SU-DHL-6 (cell line): ENCODE measurements around the gene TMEM169.

ENCODE experiments used
- H2AFZ ChIP-seq: fragments of 200-600 bp; sonication (generic); 2 replicates; pipeline ENCODE4 v1.6.1; 2014; ENCODE audit warnings: low read depth, mild to moderate bottlenecking, moderate library complexity, mixed read lengths, antibody characterized with exemption, low read length; ENCODE audit not compliant: severe bottlenecking
- H3F3A ChIP-seq: fragments of 200-600 bp; shearing (Covaris generic); 2 replicates; pipeline ENCODE4 v1.6.0; 2016; ENCODE audit warnings: antibody characterized with exemption, mild to moderate bottlenecking; ENCODE audit not compliant: insufficient read depth
- H3K27ac ChIP-seq: fragments of 200-600 bp; sonication (generic); 2 replicates; pipeline ENCODE4 v1.5.1; 2016; ENCODE audit warnings: low read depth, mild to moderate bottlenecking, low read length, moderate library complexity, mixed read lengths
- H3K27me3 ChIP-seq: fragments of 200-600 bp; sonication (generic), shearing (Covaris generic); 2 replicates; pipeline ENCODE4 v1.6.0; 2014; ENCODE audit warnings: mild to moderate bottlenecking, low read length
- H3K36me3 ChIP-seq: fragments of 200-600 bp; sonication (generic); 2 replicates; pipeline ENCODE4 v1.6.1; 2014; ENCODE audit warnings: mild to moderate bottlenecking, low read length, mixed read lengths
- H3K4me2 ChIP-seq: fragments of 300-600, 200-600 bp; shearing (Covaris generic), sonication (generic); 2 replicates; pipeline ENCODE4 v1.6.0; 2014; ENCODE audit warnings: low read length, low read depth, mild to moderate bottlenecking; ENCODE audit not compliant: poor library complexity, severe bottlenecking
- H3K4me3 ChIP-seq: fragments of 200-600 bp; sonication (generic); 2 replicates; pipeline ENCODE4 v1.5.1; 2014; ENCODE audit warnings: antibody characterized with exemption, low read length, mild to moderate bottlenecking, mixed read lengths; ENCODE audit not compliant: insufficient read depth, poor library complexity, severe bottlenecking
- H3K79me2 ChIP-seq: fragments of 200-600 bp; sonication (generic); 2 replicates; pipeline ENCODE4 v1.6.1; 2014; ENCODE audit warnings: mild to moderate bottlenecking, low read length, moderate library complexity; ENCODE audit not compliant: insufficient read depth
- H3K9ac ChIP-seq: fragments of 200-600 bp; sonication (generic); 2 replicates; pipeline ENCODE4 v1.7.0; 2014; ENCODE audit warnings: mild to moderate bottlenecking, low read length
- H3K9me2 ChIP-seq: fragments of 200-600 bp; sonication (generic); replicated peaks from 2 replicates; pipeline ENCODE4 v1.6.1; 2014; ENCODE audit warnings: low read length; ENCODE audit not compliant: insufficient read depth
- H3K9me3 ChIP-seq: fragments of 200-600 bp; sonication (generic); 2 replicates; pipeline ENCODE4 v1.6.1; 2014; ENCODE audit warnings: low read length, mixed read lengths; ENCODE audit not compliant: insufficient read depth
- H4K20me1 ChIP-seq: fragments of 200-600 bp; sonication (generic); 2 replicates; pipeline ENCODE4 v1.6.1; 2014; ENCODE audit warnings: low read depth, mild to moderate bottlenecking, antibody characterized with exemption, low read length, moderate library complexity, mixed read lengths
- EZH2phosphoT487 ChIP-seq: fragments of 200-600 bp; sonication (generic), shearing (Covaris generic); conservative IDR thresholded peaks from 2 replicates; pipeline ENCODE4 v1.6.1; 2018; ENCODE audit warnings: mild to moderate bottlenecking, antibody characterized with exemption, low read length, moderate library complexity, mixed read lengths
- TF ChIP-seq, protein P1 (sequence below): fragments of 200-600 bp; sonication (generic); IDR thresholded peaks from one replicate; pipeline ENCODE4 v1.5.1; 2017; ENCODE audit warnings: antibody characterized with exemption, mild to moderate bottlenecking, low read length, moderate library complexity; ENCODE audit not compliant: insufficient read depth, poor library complexity, severe bottlenecking

The TMEM169 gene

DNA sequence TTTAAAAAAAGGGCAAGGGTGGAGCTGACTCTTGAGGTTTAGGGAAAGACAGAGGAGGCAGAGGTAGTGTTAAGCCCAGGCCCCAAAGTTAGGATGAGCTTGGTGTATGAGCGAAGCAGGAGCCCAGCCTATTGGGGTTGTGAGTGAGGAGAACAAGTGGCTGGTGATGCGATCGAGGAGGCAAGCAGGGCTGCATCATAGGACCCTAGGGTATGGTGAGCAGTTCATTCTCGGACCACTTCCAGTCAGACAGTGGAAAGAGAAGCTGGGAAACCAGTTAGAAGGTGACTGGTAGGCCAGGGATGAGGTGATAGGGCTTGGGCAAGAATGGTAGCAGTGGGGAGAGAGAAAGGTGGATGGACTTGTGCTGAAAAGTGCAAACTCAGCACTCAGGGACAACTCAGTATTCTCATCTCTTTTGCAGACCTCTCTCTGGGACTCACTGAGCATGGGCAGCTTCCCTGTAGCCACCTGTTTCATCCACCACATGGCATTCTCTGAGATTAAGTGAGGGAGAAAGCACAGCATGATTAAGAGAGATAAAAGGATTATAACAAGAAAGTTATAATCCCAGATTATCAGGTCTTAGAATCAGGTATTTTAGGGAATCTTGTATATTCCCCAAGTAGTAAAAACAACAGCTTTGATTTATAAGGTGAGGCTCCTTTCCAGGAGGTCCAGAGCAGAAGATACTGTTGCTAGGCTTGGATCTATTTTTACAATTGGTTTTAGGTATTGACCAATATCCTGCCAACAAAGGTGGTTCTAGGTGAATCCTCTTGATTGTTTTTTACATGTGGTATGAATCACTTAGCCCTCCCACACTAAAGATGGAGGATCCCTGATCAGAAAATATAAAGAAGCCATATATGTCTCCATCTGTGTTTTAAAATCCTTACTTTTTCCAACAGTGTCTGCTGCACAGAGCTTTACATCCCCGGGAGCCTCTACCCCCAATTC is 65.7 kb downstream of the TMEM169 start:
- H3K36me3 ChIP-seq, result peaks cover 62% of the 10 kb centered on the region
- H3F3A ChIP-seq, result no peaks in the 10 kb centered on the region
- peaks cover 28% of the 10 kb centered on the region for H3K79me2 ChIP-seq
- H4K20me1 ChIP-seq, result peaks cover 22% of the 10 kb centered on the region; the same call in 1 of the 2 replicates
- no peak for TF ChIP-seq EZH2phosphoT487
- TF ChIP-seq, protein P1, sequence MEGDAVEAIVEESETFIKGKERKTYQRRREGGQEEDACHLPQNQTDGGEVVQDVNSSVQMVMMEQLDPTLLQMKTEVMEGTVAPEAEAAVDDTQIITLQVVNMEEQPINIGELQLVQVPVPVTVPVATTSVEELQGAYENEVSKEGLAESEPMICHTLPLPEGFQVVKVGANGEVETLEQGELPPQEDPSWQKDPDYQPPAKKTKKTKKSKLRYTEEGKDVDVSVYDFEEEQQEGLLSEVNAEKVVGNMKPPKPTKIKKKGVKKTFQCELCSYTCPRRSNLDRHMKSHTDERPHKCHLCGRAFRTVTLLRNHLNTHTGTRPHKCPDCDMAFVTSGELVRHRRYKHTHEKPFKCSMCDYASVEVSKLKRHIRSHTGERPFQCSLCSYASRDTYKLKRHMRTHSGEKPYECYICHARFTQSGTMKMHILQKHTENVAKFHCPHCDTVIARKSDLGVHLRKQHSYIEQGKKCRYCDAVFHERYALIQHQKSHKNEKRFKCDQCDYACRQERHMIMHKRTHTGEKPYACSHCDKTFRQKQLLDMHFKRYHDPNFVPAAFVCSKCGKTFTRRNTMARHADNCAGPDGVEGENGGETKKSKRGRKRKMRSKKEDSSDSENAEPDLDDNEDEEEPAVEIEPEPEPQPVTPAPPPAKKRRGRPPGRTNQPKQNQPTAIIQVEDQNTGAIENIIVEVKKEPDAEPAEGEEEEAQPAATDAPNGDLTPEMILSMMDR, result no peak
- H3K9me3 ChIP-seq, result no peaks in the 10 kb centered on the region
- H2AFZ ChIP-seq, result no peak overlapping the region
- no peak overlapping the region for H3K4me3 ChIP-seq
- H3K27me3 ChIP-seq, result no peaks in the 10 kb centered on the region
- no peaks in the 10 kb centered on the region for H3K9me2 ChIP-seq
- no peak overlapping the region for H3K4me2 ChIP-seq
- H3K27ac ChIP-seq, result no peak overlapping the region
- H3K9ac ChIP-seq, result no peak overlapping the region

DNA sequence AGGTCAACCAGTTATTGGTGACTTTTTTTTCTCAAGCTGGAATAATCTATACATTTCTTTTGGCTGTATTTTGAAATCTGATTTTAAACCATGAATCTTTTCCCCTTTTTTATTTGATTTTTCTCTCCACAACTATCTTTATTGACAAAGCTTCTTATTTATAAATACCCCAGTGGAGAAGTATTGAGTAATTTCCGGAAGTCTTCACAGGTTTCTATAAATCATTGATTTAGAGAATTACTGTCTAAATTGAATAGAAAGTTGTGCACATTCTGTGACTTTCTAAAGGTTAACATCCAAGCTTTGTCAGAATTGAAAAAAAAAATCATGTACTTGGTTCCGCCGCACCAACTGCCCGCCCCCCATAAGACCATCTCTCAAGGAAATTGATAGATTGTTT is 67.3 kb downstream of the TMEM169 start:
- TF ChIP-seq EZH2phosphoT487, result no peak
- TF ChIP-seq, protein P1, result no peak
- H3K79me2 ChIP-seq, result peaks cover 36% of the 10 kb centered on the region
- no peaks in the 10 kb centered on the region for H3K9me2 ChIP-seq
- no peak overlapping the region for H3K4me2 ChIP-seq
- H3K27ac ChIP-seq, result no peak overlapping the region
- no peak overlapping the region for H3K9ac ChIP-seq
- H3K9me3 ChIP-seq, result no peaks in the 10 kb centered on the region
- H3F3A ChIP-seq, result no peaks in the 10 kb centered on the region
- H3K27me3 ChIP-seq, result no peaks in the 10 kb centered on the region
- no peak overlapping the region for H3K4me3 ChIP-seq
- no peak overlapping the region for H2AFZ ChIP-seq
- H3K36me3 ChIP-seq, result peaks cover 58% of the 10 kb centered on the region; the same call in 1 of the 2 replicates
- peaks cover 22% of the 10 kb centered on the region; the same call in 1 of the 2 replicates for H4K20me1 ChIP-seq

DNA sequence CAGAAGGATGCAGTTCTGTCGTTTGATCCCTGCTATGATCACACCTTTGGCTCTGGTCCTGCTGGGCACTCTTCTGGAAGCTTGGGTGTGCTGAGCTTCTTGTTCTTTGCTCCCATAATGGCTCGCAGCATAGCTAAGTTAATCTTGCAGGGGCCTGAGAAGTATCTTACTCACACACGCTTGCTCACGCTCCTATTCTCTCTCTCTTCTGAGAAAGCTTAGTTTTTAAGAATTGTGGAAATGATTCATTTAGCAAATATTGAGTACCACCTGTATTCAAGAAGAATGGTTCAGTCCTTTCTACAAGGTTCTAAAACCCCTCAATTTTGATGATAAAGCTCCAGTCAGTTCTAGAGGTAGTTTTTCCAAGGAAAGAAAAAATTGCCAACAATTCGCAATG is 68.0 kb downstream of the TMEM169 start:
- H3K9ac ChIP-seq, result no peak overlapping the region
- no peaks in the 10 kb centered on the region for H3K27me3 ChIP-seq
- H3K36me3 ChIP-seq, result peaks cover 60% of the 10 kb centered on the region; the same call in 1 of the 2 replicates
- peaks cover 22% of the 10 kb centered on the region; the same call in 1 of the 2 replicates for H4K20me1 ChIP-seq
- H3K27ac ChIP-seq, result no peak overlapping the region
- H3K4me2 ChIP-seq, result no peak overlapping the region
- no peaks in the 10 kb centered on the region for H3F3A ChIP-seq
- H3K9me3 ChIP-seq, result no peaks in the 10 kb centered on the region
- H2AFZ ChIP-seq, result no peak overlapping the region
- no peaks in the 10 kb centered on the region for H3K9me2 ChIP-seq
- peaks cover 42% of the 10 kb centered on the region for H3K79me2 ChIP-seq
- no peak overlapping the region for H3K4me3 ChIP-seq
- TF ChIP-seq, protein P1, result no peak
- no peak for TF ChIP-seq EZH2phosphoT487
